ENCODE results near the gene CLDN24. TPM values are rescaled to one million over a fixed set of nuclear protein-coding genes. Genes with fewer than 3 reads are reported as not detected.
"Not testable (repeated sequence)": the region's sequence is repeated elsewhere in the genome, so short reads cannot be mapped to it uniquely, and the experiment has no call there.

CLDN24 gene
- polyA plus RNA-seq, 1 donor = not detected

- DNase-seq = no peak
These were observed 24.9 kb upstream of the CLDN24 start for GRCh38 chr4:183347146-183347545.

GRCh38 chr4:183345261-183345660 is 23.0 kb upstream of the CLDN24 start:
- no peak for DNase-seq

- DNase-seq = no peak
These were observed 22.5 kb upstream of the CLDN24 start for GRCh38 chr4:183344523-183345255.

GRCh38 chr4:183343730-183344129 is 21.5 kb upstream of the CLDN24 start:
- DNase-seq = no peak

- DNase-seq = no peak
These were observed 20.6 kb upstream of the CLDN24 start for GRCh38 chr4:183342541-183343533.

- DNase-seq = no peak
These were observed 15.6 kb upstream of the CLDN24 start for GRCh38 chr4:183337833-183338232.

GRCh38 chr4:183337349-183337748 is 15.1 kb upstream of the CLDN24 start:
- DNase-seq = no peak

GRCh38 chr4:183335369-183335940 is 13.2 kb upstream of the CLDN24 start:
- no peak for DNase-seq

GRCh38 chr4:183333983-183334382 is 11.8 kb upstream of the CLDN24 start:
- no peak for DNase-seq

GRCh38 chr4:183333202-183333601 is 11.0 kb upstream of the CLDN24 start:
- no peak for DNase-seq

- no peak for DNase-seq
These were observed 10.2 kb upstream of the CLDN24 start for GRCh38 chr4:183332447-183332846.

GRCh38 chr4:183330841-183331240 is 8.6 kb upstream of the CLDN24 start:
- no peak for DNase-seq

- no peak for DNase-seq
These were observed 7.9 kb upstream of the CLDN24 start for GRCh38 chr4:183329954-183330742.

- DNase-seq = no peak
These were observed 7.0 kb upstream of the CLDN24 start for GRCh38 chr4:183329244-183329643.

GRCh38 chr4:183328832-183329231 is 6.6 kb upstream of the CLDN24 start:
- no peak for DNase-seq

GRCh38 chr4:183327827-183328226 is 5.6 kb upstream of the CLDN24 start:
- DNase-seq = no peak

GRCh38 chr4:183326853-183327252 is 4.6 kb upstream of the CLDN24 start:
- DNase-seq = no peak

- DNase-seq = not testable (repeated sequence)
These were observed 4.2 kb upstream of the CLDN24 start for GRCh38 chr4:183326387-183326786.

GRCh38 chr4:183324619-183325018 is 2.4 kb upstream of the CLDN24 start:
- no peak for DNase-seq

GRCh38 chr4:183324056-183324455 is 1.8 kb upstream of the CLDN24 start:
- not testable (repeated sequence) for DNase-seq

GRCh38 chr4:183323295-183323694 is 1.1 kb upstream of the CLDN24 start:
- no peak for DNase-seq

GRCh38 chr4:183321516-183321915 is 710 bp downstream of the CLDN24 start:
- no peak for DNase-seq
